Tracheal epithelial cell (primary cell): ENCODE results near the gene NUDT3. TPM values are rescaled to one million over a fixed set of nuclear protein-coding genes. Genes with fewer than 3 reads are reported as not detected.

Experiments used
- total RNA-seq: library from RNA; depleted of rRNA; stranded (reverse); fragments of >200 nt; gene quantifications from 2 replicates; pipeline ENCODE4 v1.2.1, GENCODE V29; 2014

The NUDT3 gene
- 11.6 and 29.6 TPM in 2 replicates for total RNA-seq

GRCh38 chr6:34392497-34393190 is at the start of gene NUDT3:
Gene NUDT3, minus strand, starts transcription at chr6:34392669. Its CDS starts 307 bp downstream, at chr6:34392362.

GRCh38 chr6:34425498-34426410 is 33.3 kb upstream of the NUDT3 start, which contains the start of gene RPS10:
Gene RPS10, minus strand, starts transcription at chr6:34426069. Its CDS starts 848 bp downstream, at chr6:34425221.

GRCh38 chr6:34248727-34249468 is 143.6 kb downstream of the NUDT3 start, which contains the start of gene SMIM29:
Gene SMIM29, minus strand, starts transcription at chr6:34249006. Its CDS starts 1,215 bp downstream, at chr6:34247791.

GRCh38 chr6:34236443-34237315 is 155.8 kb downstream of the NUDT3 start, which contains the start of gene HMGA1:
Gene HMGA1, plus strand, starts transcription at chr6:34236873. Its CDS starts 3,908 bp downstream, at chr6:34240781.

Other genes starting within 250 kb of the NUDT3 start
- gene GRM4, start 246.6 kb downstream of the NUDT3 start, total RNA-seq: not detected in 2 replicates
- gene HMGA1, start 155.8 kb downstream of the NUDT3 start, total RNA-seq: 115 and 182 TPM in 2 replicates
- gene SMIM29, start 143.7 kb downstream of the NUDT3 start, total RNA-seq: 11.1 and 21.9 TPM in 2 replicates
- 4,851 and 7,268 TPM in 2 replicates for gene RPS10, start 33.4 kb upstream of the NUDT3 start, total RNA-seq
- gene PACSIN1, start 73.4 kb upstream of the NUDT3 start, total RNA-seq: not detected in 2 replicates
- gene SPDEF, start 163.7 kb upstream of the NUDT3 start, total RNA-seq: 3.8 and 8.7 TPM in 2 replicates